Panc1 (cell line): ENCODE measurements around the gene DNER. TPM values are rescaled to one million over a fixed set of nuclear protein-coding genes. Genes with fewer than 3 reads are reported as not detected.

Experiments used
- ATAC-seq: fragments of 200-7000 bp; cut with Tn5 transposase; 2 replicates; pipeline ENCODE4 v1.9.1; 2020; ENCODE audit warnings: mild to moderate bottlenecking, moderate library complexity
- BruUV-seq: library from RNA; stranded (reverse); fragments of 400-500 nt; replicated peaks from 2 replicates; lab custom pipeline; 2021; lab: Mats Ljungman, UMichigan
- CTCF ChIA-PET: fragments of 300-600 bp; sonication (Branson Sonifier 250); formaldehyde crosslinking; loops from one replicate; lab custom pipeline; 2022; ENCODE audit warnings: antibody characterized with exemption; lab: Charles Lee
- POLR2A ChIA-PET: fragments of 300-600 bp; sonication (Branson Sonifier 250); formaldehyde crosslinking; loops from one replicate; lab custom pipeline; 2022; ENCODE audit warnings: antibody characterized with exemption; lab: Charles Lee
- DNase-seq: peaks from one replicate; pipeline ENCODE4 v3.0.0-alpha.2; 2010; ENCODE audit warnings: low read depth, low spot score
- H3K27ac ChIP-seq: 2 replicates; pipeline ENCODE4 v1.5.1; 2011; ENCODE audit warnings: mild to moderate bottlenecking, low read length, inconsistent platforms
- H3K27me3 ChIP-seq: fragments of 200-500 bp; sonication (Bioruptor generic); 2 replicates; pipeline ENCODE4 v1.6.0; 2014; ENCODE audit warnings: low read length, inconsistent platforms; ENCODE audit not compliant: control insufficient read depth, insufficient read depth
- H3K36me3 ChIP-seq: fragments of 200-500 bp; sonication (Bioruptor generic); 2 replicates; pipeline ENCODE4 v1.5.1; 2014; ENCODE audit warnings: inconsistent platforms, mild to moderate bottlenecking, low read length, moderate library complexity; ENCODE audit not compliant: control insufficient read depth, insufficient read depth
- H3K4me1 ChIP-seq: 2 replicates; pipeline ENCODE4 v1.5.1; 2011; ENCODE audit warnings: inconsistent platforms, mild to moderate bottlenecking, low read length, moderate library complexity; ENCODE audit not compliant: control insufficient read depth, insufficient read depth
- H3K4me3 ChIP-seq, 2 experiments: 2 replicates each; pipeline ENCODE4 v1.5.1; 2011 to 2012; ENCODE audit warnings: low read depth in 2 of 2, low read length in 2 of 2, mild to moderate bottlenecking in 2 of 2, inconsistent platforms in 1 of 2, moderate library complexity in 1 of 2
- H3K9me3 ChIP-seq: fragments of 200-500 bp; sonication (Bioruptor generic); 2 replicates; pipeline ENCODE4 v1.5.1; 2014; ENCODE audit warnings: low read depth, mild to moderate bottlenecking, inconsistent platforms, low read length, moderate library complexity; ENCODE audit not compliant: control insufficient read depth, insufficient read depth
- CTCF ChIP-seq: fragments of 450-650 bp; IDR thresholded peaks from 2 replicates; pipeline ENCODE4 v1.5.1; 2017; ENCODE audit warnings: mild to moderate bottlenecking
- POLR2AphosphoS5 ChIP-seq: IDR thresholded peaks from 2 replicates; pipeline ENCODE4 v1.6.1; 2012; ENCODE audit warnings: mild to moderate bottlenecking, low read depth, low read length, moderate library complexity
- REST ChIP-seq, 2 experiments: IDR thresholded peaks; 2 replicates each; pipeline ENCODE4 v1.6.1; 2011 to 2012; ENCODE audit warnings: low read depth in 2 of 2, control low read depth in 1 of 2, low read length in 1 of 2, mild to moderate bottlenecking in 1 of 2, moderate library complexity in 1 of 2; ENCODE audit not compliant: insufficient read depth in 1 of 2
- SIN3A ChIP-seq: IDR thresholded peaks from 2 replicates; pipeline ENCODE4 v1.6.1; 2012; ENCODE audit warnings: low read depth, mild to moderate bottlenecking, low read length, moderate library complexity, borderline replicate concordance; ENCODE audit not compliant: insufficient read depth
- TCF7L2 ChIP-seq: IDR thresholded peaks from 2 replicates; pipeline ENCODE4 v1.6.1; 2011; ENCODE audit warnings: mild to moderate bottlenecking, low read depth, low read length, inconsistent platforms
- in situ Hi-C: cut with HindIII; loops from 2 replicates; pipeline ENCODE4 v1.10.0; 2016; ENCODE audit warnings: low sequenced_read_pairs, low pct_unique_long_range_greater_than_20kb
- intact Hi-C: fragments of 100-400 bp; cut with micrococcal nuclease; formaldehyde crosslinking; loops from one replicate; pipeline ENCODE4 v1.10.0; 2022; ENCODE audit not compliant: unreplicated experiment
- total RNA-seq: library from RNA; stranded (reverse); gene quantifications from one replicate; pipeline ENCODE4 v1.2.1, GENCODE V29; 2021; ENCODE audit not compliant: unreplicated experiment

DNER gene
- total RNA-seq, 1 experiment from 2014 or later = 0.31 TPM

GRCh38 chr2:229669841-229670240, 44.5 kb downstream of the DNER start:
- DNase-seq (no peak), ATAC-seq (no peak)
- H3K4me1 ChIP-seq = no peaks in the 10 kb centered on the region
- H3K4me3 ChIP-seq = no peak overlapping the region
- CTCF ChIA-PET = no interaction called here
- peaks cover 15% of the 10 kb centered on the region; the same call in 1 of the 2 replicates for H3K27me3 ChIP-seq
- no peak for TF ChIP-seq CTCF
- no peak for TF ChIP-seq REST (IDR thresholded peaks at IDR 0.05; ENCODE audit: insufficient read depth in 1 of 2, low read depth in 2 of 2, low read length in 1 of 2)
- no peak for TF ChIP-seq TCF7L2
- no peak for TF ChIP-seq SIN3A
- no peak for TF ChIP-seq POLR2AphosphoS5
- intact Hi-C loops = no loop called here
- H3K27ac ChIP-seq = no peak overlapping the region
- in situ Hi-C loops = no loop called here
- no TSS peak for BruUV-seq
- H3K9me3 ChIP-seq = no peaks in the 10 kb centered on the region
- POLR2A ChIA-PET = no interaction called here
- no peaks in the 10 kb centered on the region for H3K36me3 ChIP-seq

GRCh38 chr2:229666811-229667210, 47.5 kb downstream of the DNER start:
- Histone ChIP-seq H3K36me3 (no peaks in the 10 kb centered on the region), H3K4me1 (no peaks in the 10 kb centered on the region), H3K4me3 (no peak overlapping the region), H3K27ac (no peak overlapping the region), H3K9me3 (no peaks in the 10 kb centered on the region), H3K27me3 (peaks cover 10% of the 10 kb centered on the region; the same call in 1 of the 2 replicates)
- intact Hi-C loops (no loop called here), in situ Hi-C loops (no loop called here)
- no peak for TF ChIP-seq CTCF
- no peak for TF ChIP-seq TCF7L2
- TF ChIP-seq POLR2AphosphoS5 = no peak
- TF ChIP-seq SIN3A = no peak
- TF ChIP-seq REST (IDR thresholded peaks at IDR 0.05; ENCODE audit: insufficient read depth in 1 of 2, low read depth in 2 of 2, low read length in 1 of 2) = no peak
- ATAC-seq = no peak
- no peak for DNase-seq
- ChIA-PET CTCF (no interaction called here), POLR2A (no interaction called here)
- BruUV-seq = no TSS peak
